GM10847 (cell line): Measurements from ENCODE around the gene MCC.

Source experiments
- POLR2A ChIP-seq: IDR thresholded peaks from 2 replicates; pipeline ENCODE4 v1.6.1; 2011; ENCODE audit not compliant: insufficient read length; ENCODE audit errors: extremely low read depth

Gene MCC

GRCh38 chr5:113487781-113488644, at the start of gene MCC:
TSS of gene MCC (minus strand) at chr5:113488453.
- TF ChIP-seq POLR2A: no peak

- no peak for TF ChIP-seq POLR2A
Measured at GRCh38 chr5:113531481-113532159, 43.4 kb upstream of the MCC start.

GRCh38 chr5:113527746-113528145, 39.5 kb upstream of the MCC start:
- TF ChIP-seq POLR2A: no peak

GRCh38 chr5:113526421-113526820, 38.2 kb upstream of the MCC start:
- TF ChIP-seq POLR2A: no peak

- TF ChIP-seq POLR2A: no peak
Measured at GRCh38 chr5:113524927-113525326, 36.7 kb upstream of the MCC start.

- TF ChIP-seq POLR2A: no peak
Measured at GRCh38 chr5:113523168-113523567, 34.9 kb upstream of the MCC start.

- TF ChIP-seq POLR2A: no peak
Measured at GRCh38 chr5:113520899-113521298, 32.6 kb upstream of the MCC start.

GRCh38 chr5:113520429-113520828, 32.2 kb upstream of the MCC start:
- no peak for TF ChIP-seq POLR2A

GRCh38 chr5:113519412-113519811, 31.2 kb upstream of the MCC start:
- no peak for TF ChIP-seq POLR2A

GRCh38 chr5:113518884-113519283, 30.6 kb upstream of the MCC start:
- no peak for TF ChIP-seq POLR2A

- no peak for TF ChIP-seq POLR2A
Measured at GRCh38 chr5:113514289-113514635, 26.0 kb upstream of the MCC start.

- peak; percentile 87 for TF ChIP-seq POLR2A
Measured at GRCh38 chr5:113513384-113514288, 25.4 kb upstream of the MCC start, which contains the start of gene YTHDC2. TSS of gene YTHDC2 (plus strand) at chr5:113513694. CDS start at chr5:113513896, 202 bp downstream.

GRCh38 chr5:113512341-113512740, 24.1 kb upstream of the MCC start:
- TF ChIP-seq POLR2A: no peak

GRCh38 chr5:113510836-113511451, 22.7 kb upstream of the MCC start:
- no peak for TF ChIP-seq POLR2A

- TF ChIP-seq POLR2A: no peak
Measured at GRCh38 chr5:113508756-113509155, 20.5 kb upstream of the MCC start.

- TF ChIP-seq POLR2A: no peak
Measured at GRCh38 chr5:113507601-113508000, 19.3 kb upstream of the MCC start.

- TF ChIP-seq POLR2A: no peak
Measured at GRCh38 chr5:113505181-113505580, 16.9 kb upstream of the MCC start.
